H9 (cell line): ENCODE measurements around the gene CD19. TPM values are rescaled to one million over a fixed set of nuclear protein-coding genes. Genes with fewer than 3 reads are reported as not detected.

Experiments used
- DNase-seq: peaks from one replicate; pipeline ENCODE4 v3.0.0-alpha.2; 2017
- H2AFZ ChIP-seq: one replicate; pipeline ENCODE4 v1.6.1; 2013; ENCODE audit warnings: mild to moderate bottlenecking, low read length, control low read depth, moderate library complexity
- H2AK5ac ChIP-seq: 2 replicates; pipeline ENCODE4 v1.6.1; 2013; ENCODE audit warnings: low read length, control low read depth, mixed read lengths; ENCODE audit not compliant: insufficient read length
- H2BK120ac ChIP-seq: one replicate; pipeline ENCODE4 v1.6.1; 2013; ENCODE audit warnings: low read depth, mild to moderate bottlenecking, low read length, control low read depth, inconsistent platforms; ENCODE audit not compliant: poor library complexity, severe bottlenecking
- H2BK12ac ChIP-seq: 2 replicates; pipeline ENCODE4 v1.6.1; 2013; ENCODE audit warnings: low read length, control low read depth, mixed read lengths, low read depth; ENCODE audit not compliant: insufficient read length
- H2BK15ac ChIP-seq: 2 replicates; pipeline ENCODE4 v1.6.1; 2013; ENCODE audit warnings: low read depth, low read length, control low read depth
- H2BK20ac ChIP-seq: one replicate; pipeline ENCODE4 v1.6.1; 2013; ENCODE audit warnings: low read depth, mild to moderate bottlenecking, low read length, control low read depth, inconsistent platforms; ENCODE audit not compliant: poor library complexity, severe bottlenecking
- H2BK5ac ChIP-seq: 2 replicates; pipeline ENCODE4 v1.6.1; 2013; ENCODE audit warnings: low read length, control low read depth, mixed read lengths; ENCODE audit not compliant: insufficient read length
- H3K14ac ChIP-seq: 2 replicates; pipeline ENCODE4 v1.6.1; 2013; ENCODE audit warnings: low read length, control low read depth; ENCODE audit not compliant: insufficient read depth
- H3K18ac ChIP-seq: 2 replicates; pipeline ENCODE4 v1.6.1; 2013; ENCODE audit warnings: low read depth, mild to moderate bottlenecking, mixed read lengths, low read length, control low read depth; ENCODE audit not compliant: insufficient read length
- H3K23ac ChIP-seq: 2 replicates; pipeline ENCODE4 v1.6.1; 2013; ENCODE audit warnings: low read length, control low read depth, mixed read lengths, low read depth; ENCODE audit not compliant: insufficient read length
- H3K23me2 ChIP-seq: 2 replicates; pipeline ENCODE4 v1.6.1; 2013; ENCODE audit warnings: low read depth, mild to moderate bottlenecking, mixed read lengths, low read length, control low read depth; ENCODE audit not compliant: insufficient read length, poor library complexity, severe bottlenecking
- H3K27ac ChIP-seq: 2 replicates; pipeline ENCODE4 v1.5.1; 2013; ENCODE audit warnings: low read length, control low read depth, mixed read lengths, low read depth; ENCODE audit not compliant: insufficient read length
- H3K27me3 ChIP-seq: 2 replicates; pipeline ENCODE4 v1.6.1; 2013; ENCODE audit warnings: low read length, control low read depth, inconsistent platforms; ENCODE audit not compliant: insufficient read depth
- H3K4ac ChIP-seq: 2 replicates; pipeline ENCODE4 v1.6.1; 2013; ENCODE audit warnings: low read depth, mild to moderate bottlenecking, control low read depth, inconsistent platforms, low read length, moderate library complexity
- H3K4me1 ChIP-seq: 2 replicates; pipeline ENCODE4 v1.6.1; 2013; ENCODE audit warnings: low read length, control low read depth, inconsistent platforms; ENCODE audit not compliant: insufficient read depth
- H3K4me2 ChIP-seq: 2 replicates; pipeline ENCODE4 v1.6.1; 2013; ENCODE audit warnings: low read length, control low read depth, mixed read lengths; ENCODE audit not compliant: insufficient read length, insufficient read depth
- H3K56ac ChIP-seq: 2 replicates; pipeline ENCODE4 v1.6.1; 2013; ENCODE audit warnings: low read depth, mild to moderate bottlenecking, mixed read lengths, low read length, control low read depth; ENCODE audit not compliant: insufficient read length
- H3K79me1 ChIP-seq: 2 replicates; pipeline ENCODE4 v1.6.1; 2013; ENCODE audit warnings: low read depth, mild to moderate bottlenecking, moderate library complexity, low read length, control low read depth, inconsistent platforms; ENCODE audit not compliant: insufficient read depth, poor library complexity, severe bottlenecking
- H3K79me2 ChIP-seq: 2 replicates; pipeline ENCODE4 v1.6.1; 2013; ENCODE audit warnings: low read length, control low read depth, inconsistent platforms; ENCODE audit not compliant: insufficient read depth
- H3K9ac ChIP-seq: 2 replicates; pipeline ENCODE4 v1.6.1; 2013; ENCODE audit warnings: low read length, control low read depth, mixed read lengths; ENCODE audit not compliant: insufficient read length; ENCODE audit errors: extremely low read depth
- H3K9me3 ChIP-seq: one replicate; pipeline ENCODE4 v1.6.1; 2013; ENCODE audit warnings: low read depth, low read length, inconsistent platforms; ENCODE audit not compliant: control insufficient read depth
- H3T11ph ChIP-seq: one replicate; pipeline ENCODE4 v1.6.1; 2013; ENCODE audit warnings: mild to moderate bottlenecking, low read length, control low read depth, inconsistent platforms
- H4K20me1 ChIP-seq: one replicate; pipeline ENCODE4 v1.6.1; 2013; ENCODE audit not compliant: control insufficient read depth, insufficient read length, insufficient read depth
- H4K5ac ChIP-seq: 2 replicates; pipeline ENCODE4 v1.6.1; 2013; ENCODE audit warnings: low read depth, mild to moderate bottlenecking, mixed read lengths, low read length, control low read depth; ENCODE audit not compliant: insufficient read length
- H4K8ac ChIP-seq: replicated peaks from 2 replicates; pipeline ENCODE4 v1.6.1; 2013; ENCODE audit warnings: low read length, control low read depth, mixed read lengths, low read depth; ENCODE audit not compliant: insufficient read length
- H4K91ac ChIP-seq: 2 replicates; pipeline ENCODE4 v1.6.1; 2013; ENCODE audit warnings: low read depth, mild to moderate bottlenecking, moderate library complexity, mixed read lengths, low read length, control low read depth; ENCODE audit not compliant: insufficient read length
- H3K27ac Mint-ChIP-seq, 3 experiments: 2 replicates in 2 of 3; 3 replicates in 1 of 3; pipeline ENCODE4 v1.8.0; 2020 to 2021; ENCODE audit warnings: mixed read lengths in 3 of 3, mild to moderate bottlenecking in 1 of 3, moderate library complexity in 1 of 3
- H3K27me3 Mint-ChIP-seq: 2 replicates; pipeline ENCODE4 v1.8.0; 2021; ENCODE audit warnings: low read depth, mild to moderate bottlenecking, moderate library complexity, mixed read lengths
- H3K36me3 Mint-ChIP-seq, 3 experiments: 2 replicates in 2 of 3; 3 replicates in 1 of 3; pipeline ENCODE4 v1.8.0; 2020 to 2021; ENCODE audit warnings: low read depth in 3 of 3, mixed read lengths in 3 of 3; ENCODE audit not compliant: insufficient read depth in 1 of 3
- H3K4me1 Mint-ChIP-seq, 2 experiments: 2 replicates each; pipeline ENCODE4 v1.8.0; 2020; ENCODE audit warnings: mixed read lengths in 2 of 2
- H3K4me3 Mint-ChIP-seq, 2 experiments: 2 replicates in 1 of 2; 3 replicates in 1 of 2; pipeline ENCODE4 v1.8.0; 2020 to 2021; ENCODE audit warnings: mild to moderate bottlenecking in 2 of 2, mixed read lengths in 2 of 2, moderate library complexity in 1 of 2
- H3K9me3 Mint-ChIP-seq, 2 experiments: 2 replicates in 1 of 2; 3 replicates in 1 of 2; pipeline ENCODE4 v1.8.0; 2020; ENCODE audit warnings: mild to moderate bottlenecking in 2 of 2, mixed read lengths in 2 of 2, moderate library complexity in 1 of 2
- CTCF ChIP-seq: fragments of 200-600 bp; sonication (generic); conservative IDR thresholded peaks from 3 replicates; pipeline ENCODE4 v1.8.0; 2021; ENCODE audit warnings: antibody characterized with exemption, mild to moderate bottlenecking
- WGBS: extraction: QIAGEN DNeasy Blood & Tissue Kit; methylation state at CpG from one replicate; pipeline ENCODE4 v1.1.7; 2013; ENCODE audit warnings: missing lambda C conversion rate, low lambda C conversion rate, mixed read lengths; ENCODE audit not compliant: insufficient read length; ENCODE audit errors: extremely low coverage; 5-methylcytosine and 5-hydroxymethylcytosine counted together
- total RNA-seq: library from RNA; stranded (reverse); gene quantifications from 2 replicates; pipeline ENCODE4 v1.2.1, GENCODE V29; 2021

Gene CD19
- total RNA-seq, 1 experiment from 2014 or later, result 0.50 TPM

DNA sequence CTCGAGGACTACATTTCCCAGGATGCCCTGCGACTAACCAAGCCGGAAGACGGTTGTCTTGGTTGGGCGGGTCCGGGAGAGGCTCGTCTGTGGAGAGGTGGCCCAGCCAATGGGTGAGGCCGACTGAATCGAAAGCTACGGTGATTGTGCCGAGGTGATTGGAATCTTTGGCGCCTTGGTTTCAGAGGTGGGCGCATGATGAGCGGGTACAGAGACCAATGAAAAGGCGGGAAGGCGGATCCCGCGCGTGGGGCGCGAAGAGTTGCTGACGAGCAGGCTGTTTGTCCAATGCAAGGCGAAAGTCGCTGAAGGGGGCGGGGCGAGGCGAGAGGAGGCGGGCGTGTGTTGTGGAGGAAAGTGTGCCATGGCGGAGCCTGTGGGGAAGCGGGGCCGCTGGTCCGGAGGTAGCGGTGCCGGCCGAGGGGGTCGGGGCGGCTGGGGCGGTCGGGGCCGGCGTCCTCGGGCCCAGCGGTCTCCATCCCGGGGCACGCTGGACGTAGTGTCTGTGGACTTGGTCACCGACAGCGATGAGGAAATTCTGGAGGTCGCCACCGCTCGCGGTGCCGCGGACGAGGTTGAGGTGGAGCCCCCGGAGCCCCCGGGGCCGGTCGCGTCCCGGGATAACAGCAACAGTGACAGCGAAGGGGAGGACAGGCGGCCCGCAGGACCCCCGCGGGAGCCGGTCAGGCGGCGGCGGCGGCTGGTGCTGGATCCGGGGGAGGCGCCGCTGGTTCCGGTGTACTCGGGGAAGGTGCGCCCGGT is 19.1 kb downstream of the CD19 start, which contains the start of gene NFATC2IP:
Gene NFATC2IP, plus strand, starts transcription at position 290 of the 762 bp plus-strand sequence. Its CDS starts 75 bp downstream, at position 365.
- Histone ChIP-seq H4K5ac (no peak within 1 kb of the TSS), H4K91ac (no peak within 1 kb of the TSS), H3K18ac (peak within 1 kb of the TSS; percentile 49), H2BK120ac (no peak within 1 kb of the TSS), H3K79me2 (peaks cover 8% of the 10 kb centered on the region; the same call in 1 of the 2 replicates), H3K56ac (no peak within 1 kb of the TSS), H4K8ac (no peak within 1 kb of the TSS), H3K23ac (no peak within 1 kb of the TSS), H3T11ph (no peak within 1 kb of the TSS), H4K20me1 (no peaks in the 10 kb centered on the region), H2BK12ac (no peak within 1 kb of the TSS), H3K23me2 (peaks cover 10% of the 10 kb centered on the region), H3K27me3 (no peaks in the 10 kb centered on the region), H2BK15ac (no peak within 1 kb of the TSS), H3K14ac (peak within 1 kb of the TSS; percentile 78), H2BK20ac (no peak within 1 kb of the TSS), H3K9ac (peak within 1 kb of the TSS; percentile 92), H2AFZ (no peak within 1 kb of the TSS), H2AK5ac (no peak within 1 kb of the TSS), H3K4me2 (peak within 1 kb of the TSS; percentile 94), H3K9me3 (no peaks in the 10 kb centered on the region), H3K4ac (no peak within 1 kb of the TSS), H3K27ac (no peak within 1 kb of the TSS), H3K4me1 (no peaks in the 10 kb centered on the region; the same call in 1 of the 2 replicates), H2BK5ac (no peak within 1 kb of the TSS), H3K79me1 (peaks cover 4% of the 10 kb centered on the region)
- H3K36me3 Mint-ChIP-seq, result peaks cover 21 to 44% (median 43%) of the 10 kb centered on the region in 3 experiments
- WGBS, result no CpG with 5 or more reads among the region's 79 CpGs
- H3K9me3 Mint-ChIP-seq, result no peaks in the 10 kb centered on the region; a peak in 2 of 5 replicates
- TF ChIP-seq CTCF, result no peak
- peak within 1 kb of the TSS; percentile 92 to 98 (median 97) for H3K27ac Mint-ChIP-seq
- peak; percentile 100 for DNase-seq
- peaks cover 12 to 14% of the 10 kb centered on the region in 2 experiments for H3K4me1 Mint-ChIP-seq
- H3K4me3 Mint-ChIP-seq, result peak within 1 kb of the TSS; percentile 95 to 98
- peaks cover 7% of the 10 kb centered on the region for H3K27me3 Mint-ChIP-seq
